Uterus (tissue), 4 donors: ENCODE data around the gene PPL. TPM values are rescaled to one million over a fixed set of nuclear protein-coding genes. Genes with fewer than 3 reads are reported as not detected.

Experiments used
- DNase-seq, 2 donors: peaks; one replicate each; pipeline ENCODE4 v3.0.0-alpha.2; 2019 to 2020
- H3K27ac ChIP-seq, 2 donors: fragments of 200-600 bp; sonication (generic); 1 replicate in 1 of 2; 2 replicates in 1 of 2; pipeline ENCODE4 v1.5.1; 2016 to 2018
- H3K27me3 ChIP-seq, 2 donors: fragments of 200-600 bp; sonication (generic); one replicate each; pipeline ENCODE4 v1.5.1; 2018 to 2019; ENCODE audit warnings: control low read depth in 1 of 2
- H3K36me3 ChIP-seq, 2 donors: fragments of 200-600 bp; sonication (generic); one replicate each; pipeline ENCODE4 v1.5.1; 2019; ENCODE audit warnings: control low read depth in 1 of 2
- H3K4me1 ChIP-seq, 2 donors: fragments of 200-600 bp; sonication (generic); one replicate each; pipeline ENCODE4 v1.5.1; 2018 to 2019; ENCODE audit warnings: control low read depth in 1 of 2
- H3K4me3 ChIP-seq, 2 donors: fragments of 200-600 bp; sonication (generic); 1 replicate in 1 of 2; 2 replicates in 1 of 2; pipeline ENCODE4 v1.5.1; 2018 to 2019; ENCODE audit warnings: mild to moderate bottlenecking in 1 of 2
- H3K9me3 ChIP-seq, 2 donors: fragments of 200-600 bp; sonication (generic); one replicate each; pipeline ENCODE4 v1.5.1; 2019; ENCODE audit warnings: control low read depth in 1 of 2
- CTCF ChIP-seq, 4 experiments: fragments of 200-600 bp in 2 of 4; fragments of 450-650 bp in 2 of 4; sonication (generic) in 2 of 4; IDR thresholded peaks; one replicate each; pipeline ENCODE4 v1.5.1; 2016 to 2019; ENCODE audit warnings: antibody characterized with exemption in 4 of 4, mild to moderate bottlenecking in 2 of 4, moderate library complexity in 1 of 4
- POLR2A ChIP-seq, 2 donors: fragments of 450-650 bp; IDR thresholded peaks; one replicate each; pipeline ENCODE4 v1.6.1; 2016; ENCODE audit warnings: antibody characterized with exemption in 2 of 2, mild to moderate bottlenecking in 1 of 2, moderate library complexity in 1 of 2
- intact Hi-C: fragments of 100-400 bp; cut with DNase I; formaldehyde crosslinking; loops from one replicate; pipeline ENCODE4 v1.15.1; 2023; ENCODE audit warnings: low total_unique reads
- total RNA-seq, 4 donors: library from RNA; depleted of rRNA in 3 of 4; stranded (reverse); fragments of >200 nt in 3 of 4; gene quantifications; one replicate each; pipeline versions ENCODE4 v1.1.0 to v1.2.4, GENCODE V29; 2014 to 2023
- donor health status: DM: yes; HTN: yes; CAD: no.

PPL gene
- total RNA-seq, 4 donors from 2014 or later: 8.7 to 39.6 (median 15.2) TPM

DNA sequence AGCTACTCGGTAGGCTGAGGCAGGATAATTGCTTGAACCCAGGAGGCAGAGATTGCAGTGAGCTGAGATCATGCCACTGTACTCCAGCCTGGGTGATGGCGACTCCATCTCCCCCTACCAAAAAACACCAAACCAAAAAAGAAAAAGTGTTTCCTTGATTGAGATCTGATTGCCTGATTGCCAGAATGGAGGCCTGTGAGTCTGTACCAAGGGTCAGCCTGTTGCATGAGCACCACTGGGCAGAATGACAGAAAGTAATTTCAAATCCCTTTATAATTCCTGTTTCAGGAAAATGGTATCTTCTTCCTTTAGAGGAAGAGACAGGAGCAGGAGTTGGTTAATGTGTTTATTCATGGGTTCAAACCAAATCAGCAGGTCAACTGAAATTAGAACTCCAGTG is 81.1 kb downstream of the PPL start:
- no peaks in the 10 kb centered on the region for H3K36me3 ChIP-seq
- no peak overlapping the region for H3K4me3 ChIP-seq
- H3K9me3 ChIP-seq: no peaks in the 10 kb centered on the region
- intact Hi-C loops: loop anchor here (10.0 kb wide), 1 partner anchor 99 kb away; the partner anchor contains the start of gene SEC14L5
- H3K27ac ChIP-seq: no peak overlapping the region
- no peaks in the 10 kb centered on the region for H3K4me1 ChIP-seq
- TF ChIP-seq POLR2A (IDR thresholded peaks at IDR 0.05): no peak
- no peaks in the 10 kb centered on the region for H3K27me3 ChIP-seq
- DNase-seq: no peak

GRCh38 chr16:4855371-4855770 is 81.6 kb downstream of the PPL start:
- H3K9me3 ChIP-seq: no peaks in the 10 kb centered on the region
- intact Hi-C loops: loop anchor here (10.0 kb wide), 1 partner anchor 99 kb away; the partner anchor contains the start of gene SEC14L5
- H3K36me3 ChIP-seq: no peaks in the 10 kb centered on the region
- no peaks in the 10 kb centered on the region for H3K4me1 ChIP-seq
- no peak overlapping the region for H3K27ac ChIP-seq
- no peak for DNase-seq
- H3K4me3 ChIP-seq: no peak overlapping the region
- TF ChIP-seq CTCF (IDR thresholded peaks at IDR 0.05) (no peak), POLR2A (IDR thresholded peaks at IDR 0.05) (no peak)
- no peaks in the 10 kb centered on the region for H3K27me3 ChIP-seq

GRCh38 chr16:4852221-4852872 is 84.6 kb downstream of the PPL start:
- H3K27me3 ChIP-seq: no peaks in the 10 kb centered on the region
- TF ChIP-seq POLR2A (IDR thresholded peaks at IDR 0.05): no peak
- no peak for TF ChIP-seq CTCF (IDR thresholded peaks at IDR 0.05)
- no peak for DNase-seq
- no peaks in the 10 kb centered on the region for H3K9me3 ChIP-seq
- H3K4me1 ChIP-seq: peaks cover 0 to 9% of the 10 kb centered on the region in 2 donors
- H3K36me3 ChIP-seq: no peaks in the 10 kb centered on the region
- intact Hi-C loops: loop anchor here (10.0 kb wide), 1 partner anchor 102 kb away; the partner anchor contains the start of gene SEC14L5
- H3K27ac ChIP-seq: no peak overlapping the region
- H3K4me3 ChIP-seq: no peak overlapping the region

- no peak overlapping the region for H3K27ac ChIP-seq
- no peak overlapping the region for H3K4me3 ChIP-seq
- H3K36me3 ChIP-seq: no peaks in the 10 kb centered on the region
- DNase-seq: no peak
- intact Hi-C loops: loop anchor here (10.0 kb wide), 1 partner anchor 105 kb away; the partner anchor contains the start of gene SEC14L5
- TF ChIP-seq CTCF (IDR thresholded peaks at IDR 0.05): no peak
- no peak for TF ChIP-seq POLR2A (IDR thresholded peaks at IDR 0.05)
- no peaks in the 10 kb centered on the region for H3K9me3 ChIP-seq
- no peaks in the 10 kb centered on the region for H3K27me3 ChIP-seq
- H3K4me1 ChIP-seq: peaks cover 0 to 9% of the 10 kb centered on the region in 2 donors
Observed at GRCh38 chr16:4850211-4850610, 86.7 kb downstream of the PPL start.

GRCh38 chr16:4847774-4848587 is 89.0 kb downstream of the PPL start:
- Histone ChIP-seq H3K4me3 (peak overlapping the region; percentile 45 to 98), H3K4me1 (peaks cover 0 to 9% of the 10 kb centered on the region in 2 donors), H3K27ac (peak overlapping the region; percentile 91), H3K36me3 (no peaks in the 10 kb centered on the region), H3K27me3 (no peaks in the 10 kb centered on the region), H3K9me3 (no peaks in the 10 kb centered on the region)
- DNase-seq: peak; percentile 32 to 51
- TF ChIP-seq POLR2A (IDR thresholded peaks at IDR 0.05): no peak
- peak in 1 of 4 experiments; percentile 17 for TF ChIP-seq CTCF (IDR thresholded peaks at IDR 0.05)
- intact Hi-C loops: no loop called here
